ENCODE measurements around the gene MIEF1.

The MIEF1 gene

GRCh38 chr22:39556970-39557841 is 55.1 kb downstream of the MIEF1 start:
- peak overlapping the region; percentile 57 for H3K27ac Mint-ChIP-seq (ENCODE audit: low read depth)
- peaks cover 2% of the 10 kb centered on the region for H3K36me3 Mint-ChIP-seq (ENCODE audit: insufficient read depth)
- peak; percentile 60 for ATAC-seq (replicated peaks; ENCODE audit: extremely low read depth, poor library complexity, severe bottlenecking)
- peaks cover 7% of the 10 kb centered on the region for H3K4me1 Mint-ChIP-seq
- H3K9me3 Mint-ChIP-seq, result no peaks in the 10 kb centered on the region
- H3K27me3 Mint-ChIP-seq, result peaks cover 34% of the 10 kb centered on the region
- peak overlapping the region; percentile 68 for H3K4me3 Mint-ChIP-seq
- no peak for DNase-seq (ENCODE audit: low spot score in 2 of 2)

GRCh38 chr22:39558254-39558727 is 56.2 kb downstream of the MIEF1 start:
- peaks cover 25% of the 10 kb centered on the region for H3K27me3 Mint-ChIP-seq
- peaks cover 7% of the 10 kb centered on the region for H3K4me1 Mint-ChIP-seq
- ATAC-seq (replicated peaks; ENCODE audit: extremely low read depth, poor library complexity, severe bottlenecking), result no peak
- peak overlapping the region; percentile 62 for H3K4me3 Mint-ChIP-seq
- H3K9me3 Mint-ChIP-seq, result no peaks in the 10 kb centered on the region
- no peak for DNase-seq (ENCODE audit: low spot score in 2 of 2)
- H3K27ac Mint-ChIP-seq (ENCODE audit: low read depth), result no peak overlapping the region
- H3K36me3 Mint-ChIP-seq (ENCODE audit: insufficient read depth), result peaks cover 2% of the 10 kb centered on the region

GRCh38 chr22:39558950-39559349 is 56.9 kb downstream of the MIEF1 start:
- DNase-seq (ENCODE audit: low spot score in 2 of 2) (no peak), ATAC-seq (replicated peaks; ENCODE audit: extremely low read depth, poor library complexity, severe bottlenecking) (no peak)
- H3K27me3 Mint-ChIP-seq, result peaks cover 23% of the 10 kb centered on the region
- no peak overlapping the region for H3K27ac Mint-ChIP-seq (ENCODE audit: low read depth)
- peaks cover 2% of the 10 kb centered on the region for H3K36me3 Mint-ChIP-seq (ENCODE audit: insufficient read depth)
- H3K4me3 Mint-ChIP-seq, result no peak overlapping the region
- H3K9me3 Mint-ChIP-seq, result no peaks in the 10 kb centered on the region
- H3K4me1 Mint-ChIP-seq, result peaks cover 7% of the 10 kb centered on the region

GRCh38 chr22:39559456-39560105 is 57.5 kb downstream of the MIEF1 start:
- Mint-ChIP-seq H3K36me3 (ENCODE audit: insufficient read depth) (peaks cover 2% of the 10 kb centered on the region), H3K4me1 (peaks cover 7% of the 10 kb centered on the region), H3K27ac (ENCODE audit: low read depth) (no peak overlapping the region), H3K9me3 (no peaks in the 10 kb centered on the region), H3K4me3 (no peak overlapping the region), H3K27me3 (peaks cover 23% of the 10 kb centered on the region)
- ATAC-seq (replicated peaks; ENCODE audit: extremely low read depth, poor library complexity, severe bottlenecking) (no peak), DNase-seq (ENCODE audit: low spot score in 2 of 2) (no peak)

- H3K27me3 Mint-ChIP-seq, result peaks cover 22% of the 10 kb centered on the region
- H3K27ac Mint-ChIP-seq (ENCODE audit: low read depth), result no peak overlapping the region
- H3K4me3 Mint-ChIP-seq, result no peak overlapping the region
Observed at GRCh38 chr22:39560127-39560526, 58.0 kb downstream of the MIEF1 start.

GRCh38 chr22:39562839-39563489 is 60.9 kb downstream of the MIEF1 start:
- Mint-ChIP-seq H3K36me3 (ENCODE audit: insufficient read depth) (peaks cover 4% of the 10 kb centered on the region), H3K4me1 (peaks cover 4% of the 10 kb centered on the region), H3K27ac (ENCODE audit: low read depth) (no peak overlapping the region), H3K9me3 (peaks cover 9% of the 10 kb centered on the region), H3K27me3 (no peaks in the 10 kb centered on the region), H3K4me3 (no peak overlapping the region)
- ATAC-seq (replicated peaks; ENCODE audit: extremely low read depth, poor library complexity, severe bottlenecking) (no peak), DNase-seq (ENCODE audit: low spot score in 2 of 2) (no peak)

More at GRCh38 chr22:39560127-39560526, 58.0 kb downstream of the MIEF1 start:
- ATAC-seq (replicated peaks; ENCODE audit: extremely low read depth, poor library complexity, severe bottlenecking), result no peak
- no peak for DNase-seq (ENCODE audit: low spot score in 2 of 2)
- Mint-ChIP-seq H3K9me3 (peaks cover under 1% of the 10 kb centered on the region), H3K4me1 (peaks cover 7% of the 10 kb centered on the region), H3K36me3 (ENCODE audit: insufficient read depth) (peaks cover 2% of the 10 kb centered on the region)

GRCh38 chr22:39563571-39564428 is 61.7 kb downstream of the MIEF1 start:
- ATAC-seq (replicated peaks; ENCODE audit: extremely low read depth, poor library complexity, severe bottlenecking), result no peak
- no peak overlapping the region for H3K27ac Mint-ChIP-seq (ENCODE audit: low read depth)
- peaks cover 2% of the 10 kb centered on the region for H3K36me3 Mint-ChIP-seq (ENCODE audit: insufficient read depth)
- H3K9me3 Mint-ChIP-seq, result peaks cover 9% of the 10 kb centered on the region
- no peak for DNase-seq (ENCODE audit: low spot score in 2 of 2)
- H3K27me3 Mint-ChIP-seq, result no peaks in the 10 kb centered on the region
- no peak overlapping the region for H3K4me3 Mint-ChIP-seq
- peaks cover 6% of the 10 kb centered on the region for H3K4me1 Mint-ChIP-seq

- Mint-ChIP-seq H3K4me3 (no peak overlapping the region), H3K27ac (ENCODE audit: low read depth) (no peak overlapping the region)
- no peak for ATAC-seq (replicated peaks; ENCODE audit: extremely low read depth, poor library complexity, severe bottlenecking)
Observed at GRCh38 chr22:39565414-39565944, 63.4 kb downstream of the MIEF1 start.

GRCh38 chr22:39567135-39567946 is 65.3 kb downstream of the MIEF1 start:
- H3K27me3 Mint-ChIP-seq, result no peaks in the 10 kb centered on the region
- H3K9me3 Mint-ChIP-seq, result peaks cover 9% of the 10 kb centered on the region
- H3K4me3 Mint-ChIP-seq, result peak overlapping the region; percentile 12
- peaks cover 2% of the 10 kb centered on the region for H3K36me3 Mint-ChIP-seq (ENCODE audit: insufficient read depth)
- H3K4me1 Mint-ChIP-seq, result peaks cover 6% of the 10 kb centered on the region
- ATAC-seq (replicated peaks; ENCODE audit: extremely low read depth, poor library complexity, severe bottlenecking), result peak; percentile 76
- peak in 1 of 2 donors; percentile 13 for DNase-seq (ENCODE audit: low spot score in 2 of 2)
- H3K27ac Mint-ChIP-seq (ENCODE audit: low read depth), result no peak overlapping the region

More at GRCh38 chr22:39565414-39565944, 63.4 kb downstream of the MIEF1 start:
- Mint-ChIP-seq H3K36me3 (ENCODE audit: insufficient read depth) (peaks cover 2% of the 10 kb centered on the region), H3K4me1 (peaks cover 6% of the 10 kb centered on the region), H3K27me3 (no peaks in the 10 kb centered on the region), H3K9me3 (peaks cover 9% of the 10 kb centered on the region)
- DNase-seq (ENCODE audit: low spot score in 2 of 2), result no peak
